MCF 10A (cell line): ENCODE measurements around the gene SAC3D1. TPM values are rescaled to one million over a fixed set of nuclear protein-coding genes. Genes with fewer than 3 reads are reported as not detected.

Experiments
- BruUV-seq: library from RNA; stranded (reverse); fragments of 400-500 nt; replicated peaks from 2 replicates; lab custom pipeline; 2021; lab: Mats Ljungman, UMichigan
- CTCF ChIA-PET: fragments of 300-600 bp; sonication (Branson Sonifier 250); formaldehyde crosslinking; extraction: SDS; loops from one replicate; lab custom pipeline; 2021; ENCODE audit warnings: antibody characterized with exemption, inconsistent platforms; lab: Yijun Ruan, JAX
- POLR2A ChIA-PET: fragments of 300-600, 350-650 bp; sonication (Branson Sonifier 250); formaldehyde crosslinking; extraction: SDS; loops from one replicate; lab custom pipeline; 2020; ENCODE audit warnings: antibody characterized with exemption, inconsistent platforms; lab: Yijun Ruan, JAX
- DNase-seq: peaks from one replicate; pipeline ENCODE4 v3.0.0-alpha.2; 2018; ENCODE audit not compliant: unreplicated experiment
- H3K27ac Mint-ChIP-seq: one replicate; pipeline ENCODE4 v1.8.0; 2022; ENCODE audit warnings: mild to moderate bottlenecking, low read depth, mixed read lengths; ENCODE audit not compliant: unreplicated experiment
- H3K27me3 Mint-ChIP-seq: one replicate; pipeline ENCODE4 v1.8.0; 2022; ENCODE audit warnings: mixed read lengths; ENCODE audit not compliant: insufficient read depth, unreplicated experiment
- H3K36me3 Mint-ChIP-seq: one replicate; pipeline ENCODE4 v1.8.0; 2022; ENCODE audit warnings: mild to moderate bottlenecking, moderate library complexity, mixed read lengths; ENCODE audit not compliant: insufficient read depth, unreplicated experiment
- H3K4me1 Mint-ChIP-seq: one replicate; pipeline ENCODE4 v1.8.0; 2022; ENCODE audit warnings: mixed read lengths; ENCODE audit not compliant: insufficient read depth, unreplicated experiment
- H3K4me3 Mint-ChIP-seq: one replicate; pipeline ENCODE4 v1.8.0; 2022; ENCODE audit warnings: mild to moderate bottlenecking, moderate library complexity, mixed read lengths; ENCODE audit not compliant: unreplicated experiment
- H3K9me3 Mint-ChIP-seq: one replicate; pipeline ENCODE4 v1.8.0; 2022; ENCODE audit warnings: mixed read lengths; ENCODE audit not compliant: unreplicated experiment
- intact Hi-C: fragments of 100-400 bp; cut with micrococcal nuclease; formaldehyde crosslinking; loops from 2 replicates; pipeline ENCODE4 v1.14.1; 2022
- microRNA-seq: library from miRNA; unstranded; fragments of <30 nt; microRNA quantifications from one replicate; pipeline ENCODE4 v1.2.0, GENCODE V29; 2022
- total RNA-seq: library from RNA; stranded (reverse); gene quantifications from 2 replicates; pipeline ENCODE4 v1.2.3, GENCODE V29; 2022
- TF ChIP-seq, protein P1 (sequence below): fragments of 200-600 bp; IDR thresholded peaks from one replicate; pipeline ENCODE4 v1.8.0; 2022; ENCODE audit warnings: antibody characterized with exemption, mild to moderate bottlenecking; ENCODE audit not compliant: unreplicated experiment

Gene SAC3D1
- total RNA-seq, 1 experiment from 2014 or later, result 14.0 TPM

DNA sequence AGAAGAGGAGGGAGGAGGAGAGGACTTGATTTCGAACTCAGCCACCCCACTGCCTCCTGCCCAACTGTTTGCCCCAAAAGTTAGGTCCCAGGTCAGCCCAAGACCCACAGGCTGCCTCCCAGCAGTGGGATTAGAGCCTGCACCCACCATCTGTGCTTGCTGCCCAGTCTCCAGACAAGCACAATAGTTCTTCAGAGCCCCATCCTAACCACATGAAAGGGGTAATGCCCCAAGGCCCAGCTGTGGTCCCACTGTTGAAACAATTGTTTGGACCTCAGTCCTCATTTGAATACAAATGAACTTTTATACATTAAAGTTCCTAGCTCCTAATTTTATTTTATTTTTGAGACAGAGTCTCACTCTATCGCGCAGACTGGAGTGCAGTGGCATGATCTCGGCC, 49.6 kb downstream of the SAC3D1 start:
- DNase-seq, result no peak
- Mint-ChIP-seq H3K4me1 (peaks cover 4% of the 10 kb centered on the region), H3K27ac (no peak overlapping the region), H3K36me3 (peaks cover 23% of the 10 kb centered on the region), H3K4me3 (no peak overlapping the region), H3K27me3 (no peaks in the 10 kb centered on the region), H3K9me3 (no peaks in the 10 kb centered on the region)
- TF ChIP-seq, protein P1, sequence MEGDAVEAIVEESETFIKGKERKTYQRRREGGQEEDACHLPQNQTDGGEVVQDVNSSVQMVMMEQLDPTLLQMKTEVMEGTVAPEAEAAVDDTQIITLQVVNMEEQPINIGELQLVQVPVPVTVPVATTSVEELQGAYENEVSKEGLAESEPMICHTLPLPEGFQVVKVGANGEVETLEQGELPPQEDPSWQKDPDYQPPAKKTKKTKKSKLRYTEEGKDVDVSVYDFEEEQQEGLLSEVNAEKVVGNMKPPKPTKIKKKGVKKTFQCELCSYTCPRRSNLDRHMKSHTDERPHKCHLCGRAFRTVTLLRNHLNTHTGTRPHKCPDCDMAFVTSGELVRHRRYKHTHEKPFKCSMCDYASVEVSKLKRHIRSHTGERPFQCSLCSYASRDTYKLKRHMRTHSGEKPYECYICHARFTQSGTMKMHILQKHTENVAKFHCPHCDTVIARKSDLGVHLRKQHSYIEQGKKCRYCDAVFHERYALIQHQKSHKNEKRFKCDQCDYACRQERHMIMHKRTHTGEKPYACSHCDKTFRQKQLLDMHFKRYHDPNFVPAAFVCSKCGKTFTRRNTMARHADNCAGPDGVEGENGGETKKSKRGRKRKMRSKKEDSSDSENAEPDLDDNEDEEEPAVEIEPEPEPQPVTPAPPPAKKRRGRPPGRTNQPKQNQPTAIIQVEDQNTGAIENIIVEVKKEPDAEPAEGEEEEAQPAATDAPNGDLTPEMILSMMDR, result no peak
- BruUV-seq, result no TSS peak
- intact Hi-C loops, result no loop called here
- POLR2A ChIA-PET, result interaction anchor here (0.7 to 1.3 kb wide), 3 partner anchors 22 to 44 kb away, joined by 3 read pairs; no protein-coding TSS in a partner anchor
- CTCF ChIA-PET, result interaction anchor here (0.6 to 0.9 kb wide), 5 partner anchors 68 to 236 kb away, joined by 3 to 6 read pairs (median 4); partner anchors contain the start of genes ARL2 and PPP2R5B

Small RNA genes lying within 50 kb of the gene (microRNA-seq; reads per million reads assigned to microRNA genes)
- gene MIR6879, result 1.9 reads per million, percentile 13 among the genes with 10 or more reads in this experiment

Other genes with a start within 250 kb of the SAC3D1 start
- 4.9 and 6.8 TPM in 2 replicates for gene MAP4K2, start 238.0 kb upstream of the SAC3D1 start, total RNA-seq
- 29.2 and 33.1 TPM in 2 replicates for gene MEN1, start 230.7 kb upstream of the SAC3D1 start, total RNA-seq
- 3.0 and 3.7 TPM in 2 replicates for gene CDC42BPG, start 196.6 kb upstream of the SAC3D1 start, total RNA-seq
- gene EHD1, start 162.6 kb upstream of the SAC3D1 start, total RNA-seq, result 67.9 and 80.6 TPM in 2 replicates
- 28.7 and 29.9 TPM in 2 replicates for gene ATG2A, start 124.0 kb upstream of the SAC3D1 start, total RNA-seq
- gene PPP2R5B, start 116.5 kb upstream of the SAC3D1 start, total RNA-seq, result 38.0 and 48.0 TPM in 2 replicates
- not detected in 2 replicates for gene GPHA2, start 105.3 kb upstream of the SAC3D1 start, total RNA-seq
- not detected in 2 replicates for gene MAJIN, start 69.1 kb upstream of the SAC3D1 start, total RNA-seq
- gene BATF2, start 44.2 kb upstream of the SAC3D1 start, total RNA-seq, result 1.3 and 1.6 TPM in 2 replicates
- 96.8 and 113 TPM in 2 replicates for gene ARL2, start 27.1 kb upstream of the SAC3D1 start, total RNA-seq
- gene SNX15, start 13.8 kb upstream of the SAC3D1 start, total RNA-seq, result 18.0 and 21.0 TPM in 2 replicates
- gene NAALADL1, start 17.3 kb downstream of the SAC3D1 start, total RNA-seq, result not detected in 2 replicates
- gene CDCA5, start 42.8 kb downstream of the SAC3D1 start, total RNA-seq, result 9.5 and 17.3 TPM in 2 replicates
- gene ZFPL1, start 43.0 kb downstream of the SAC3D1 start, total RNA-seq, result 50.8 and 52.3 TPM in 2 replicates
- 56.1 and 77.0 TPM in 2 replicates for gene VPS51, start 55.0 kb downstream of the SAC3D1 start, total RNA-seq
- gene TM7SF2, start 70.7 kb downstream of the SAC3D1 start, total RNA-seq, result 8.5 and 14.0 TPM in 2 replicates
- 22.0 and 23.6 TPM in 2 replicates for gene ZNHIT2, start 76.5 kb downstream of the SAC3D1 start, total RNA-seq
- 1,049 and 1,269 TPM in 2 replicates for gene FAU, start 80.9 kb downstream of the SAC3D1 start, total RNA-seq
- 76.9 and 79.0 TPM in 2 replicates for gene MRPL49, start 81.1 kb downstream of the SAC3D1 start, total RNA-seq
- gene SYVN1, start 93.3 kb downstream of the SAC3D1 start, total RNA-seq, result 74.9 and 99.8 TPM in 2 replicates
- gene SPDYC, start 129.0 kb downstream of the SAC3D1 start, total RNA-seq, result not detected in 2 replicates
- gene CAPN1, start 140.7 kb downstream of the SAC3D1 start, total RNA-seq, result 111 and 117 TPM in 2 replicates
- 8.8 and 10.3 TPM in 2 replicates for gene POLA2, start 220.8 kb downstream of the SAC3D1 start, total RNA-seq